ENCODE data around the gene LRP4. TPM values are rescaled to one million over a fixed set of nuclear protein-coding genes. Genes with fewer than 3 reads are reported as not detected.
"Not testable (repeated sequence)": the region's sequence is repeated elsewhere in the genome, so short reads cannot be mapped to it uniquely, and the experiment has no call there.

The LRP4 gene, protein sequence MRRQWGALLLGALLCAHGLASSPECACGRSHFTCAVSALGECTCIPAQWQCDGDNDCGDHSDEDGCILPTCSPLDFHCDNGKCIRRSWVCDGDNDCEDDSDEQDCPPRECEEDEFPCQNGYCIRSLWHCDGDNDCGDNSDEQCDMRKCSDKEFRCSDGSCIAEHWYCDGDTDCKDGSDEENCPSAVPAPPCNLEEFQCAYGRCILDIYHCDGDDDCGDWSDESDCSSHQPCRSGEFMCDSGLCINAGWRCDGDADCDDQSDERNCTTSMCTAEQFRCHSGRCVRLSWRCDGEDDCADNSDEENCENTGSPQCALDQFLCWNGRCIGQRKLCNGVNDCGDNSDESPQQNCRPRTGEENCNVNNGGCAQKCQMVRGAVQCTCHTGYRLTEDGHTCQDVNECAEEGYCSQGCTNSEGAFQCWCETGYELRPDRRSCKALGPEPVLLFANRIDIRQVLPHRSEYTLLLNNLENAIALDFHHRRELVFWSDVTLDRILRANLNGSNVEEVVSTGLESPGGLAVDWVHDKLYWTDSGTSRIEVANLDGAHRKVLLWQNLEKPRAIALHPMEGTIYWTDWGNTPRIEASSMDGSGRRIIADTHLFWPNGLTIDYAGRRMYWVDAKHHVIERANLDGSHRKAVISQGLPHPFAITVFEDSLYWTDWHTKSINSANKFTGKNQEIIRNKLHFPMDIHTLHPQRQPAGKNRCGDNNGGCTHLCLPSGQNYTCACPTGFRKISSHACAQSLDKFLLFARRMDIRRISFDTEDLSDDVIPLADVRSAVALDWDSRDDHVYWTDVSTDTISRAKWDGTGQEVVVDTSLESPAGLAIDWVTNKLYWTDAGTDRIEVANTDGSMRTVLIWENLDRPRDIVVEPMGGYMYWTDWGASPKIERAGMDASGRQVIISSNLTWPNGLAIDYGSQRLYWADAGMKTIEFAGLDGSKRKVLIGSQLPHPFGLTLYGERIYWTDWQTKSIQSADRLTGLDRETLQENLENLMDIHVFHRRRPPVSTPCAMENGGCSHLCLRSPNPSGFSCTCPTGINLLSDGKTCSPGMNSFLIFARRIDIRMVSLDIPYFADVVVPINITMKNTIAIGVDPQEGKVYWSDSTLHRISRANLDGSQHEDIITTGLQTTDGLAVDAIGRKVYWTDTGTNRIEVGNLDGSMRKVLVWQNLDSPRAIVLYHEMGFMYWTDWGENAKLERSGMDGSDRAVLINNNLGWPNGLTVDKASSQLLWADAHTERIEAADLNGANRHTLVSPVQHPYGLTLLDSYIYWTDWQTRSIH (N-terminal part only)
- 8.7 and 15.2 TPM in 2 replicates for total RNA-seq (2014; rRNA removed; shearing (Covaris generic); ENCODE audit: low replicate concordance)

DNA sequence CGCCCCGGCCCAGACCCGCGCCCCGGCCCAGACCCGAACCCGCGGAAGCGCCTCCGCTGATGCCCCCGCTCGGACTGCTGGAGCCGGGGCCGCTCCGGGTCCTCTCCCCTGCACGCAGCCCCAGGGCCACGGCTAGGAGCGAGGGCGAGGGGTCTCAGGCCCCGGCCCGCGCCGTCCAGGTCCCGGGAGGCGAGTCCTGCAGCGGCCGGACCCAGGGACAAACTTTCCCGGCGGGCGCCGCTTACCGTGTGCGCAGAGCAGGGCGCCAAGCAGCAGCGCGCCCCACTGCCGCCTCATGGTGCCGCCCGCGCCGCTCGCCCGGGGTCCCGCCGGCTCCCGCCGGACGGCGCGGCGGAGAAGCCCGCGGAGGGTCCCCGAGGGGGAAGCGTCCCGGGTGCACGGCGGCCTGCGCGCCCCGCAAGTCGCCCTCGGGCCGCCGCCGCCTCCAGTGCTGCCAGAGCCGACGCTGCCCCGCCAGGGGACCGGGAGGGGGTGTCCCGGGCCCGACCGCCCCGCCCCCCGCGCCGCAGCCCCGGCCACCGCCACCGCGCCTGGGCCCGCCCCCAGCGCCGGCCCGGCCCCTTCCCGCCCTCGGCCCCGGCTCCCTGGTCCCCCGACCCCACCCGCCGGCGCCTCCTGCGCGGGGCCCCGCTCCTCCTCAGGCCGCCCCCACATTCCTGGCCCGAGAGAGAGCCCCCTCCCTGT lies at the start of gene LRP4:
TSS of gene LRP4 (minus strand) at position 468 of the 705 bp plus-strand sequence. CDS start at position 297, 171 bp downstream.
- in situ Hi-C loops (cut with HindIII; ENCODE audit: low pct_unique_long_range_greater_than_20kb, low sequenced_read_pairs) = no loop called here
- DNase-seq (ENCODE audit: low read depth) = peak; percentile 39

DNA sequence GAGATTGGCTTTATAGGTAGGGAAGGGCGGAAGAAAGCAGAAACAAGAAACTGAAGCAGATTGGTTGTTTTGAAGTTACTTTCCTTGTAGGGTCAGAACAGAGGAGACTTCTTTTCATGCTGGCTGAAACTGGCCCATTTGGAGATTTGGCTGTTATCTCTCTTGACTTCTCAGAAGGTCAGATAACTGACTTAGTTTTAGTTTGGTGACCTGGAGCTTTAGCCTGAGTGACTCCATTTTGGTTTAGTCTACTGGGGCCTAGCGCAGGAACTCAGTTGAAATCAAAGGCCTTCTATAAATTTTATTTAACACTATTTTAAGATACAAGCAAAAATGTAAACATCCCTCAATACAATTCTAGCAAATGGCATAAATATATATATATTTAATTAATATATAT lies 49.6 kb upstream of the LRP4 start:
- no peak for DNase-seq (ENCODE audit: low read depth)
- in situ Hi-C loops (cut with HindIII; ENCODE audit: low pct_unique_long_range_greater_than_20kb, low sequenced_read_pairs) = no loop called here

- in situ Hi-C loops (cut with HindIII; ENCODE audit: low pct_unique_long_range_greater_than_20kb, low sequenced_read_pairs) = no loop called here
- no peak for DNase-seq (ENCODE audit: low read depth)
Measured at GRCh38 chr11:46966773-46967172, 48.4 kb upstream of the LRP4 start.

GRCh38 chr11:46963844-46964243 lies 45.5 kb upstream of the LRP4 start:
- DNase-seq (ENCODE audit: low read depth) = no peak
- in situ Hi-C loops (cut with HindIII; ENCODE audit: low pct_unique_long_range_greater_than_20kb, low sequenced_read_pairs) = no loop called here

DNA sequence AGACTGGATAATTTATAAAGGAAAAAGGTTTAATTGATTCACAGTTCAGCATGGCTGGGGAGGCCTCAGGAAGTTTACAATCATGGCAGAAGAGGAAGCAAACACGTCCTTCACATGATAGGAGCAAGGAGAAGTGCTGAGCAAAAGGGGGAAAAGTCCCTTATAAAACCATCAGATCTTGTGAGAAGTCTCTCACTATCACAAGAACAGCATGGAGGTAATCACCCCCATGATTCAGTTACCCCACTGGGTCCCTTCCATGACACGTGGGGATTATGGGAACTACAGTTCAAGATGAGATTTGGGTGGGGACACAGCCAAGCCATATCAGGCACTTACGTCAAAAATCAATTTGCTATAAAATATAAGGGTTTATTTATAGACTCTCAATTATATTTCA lies 43.5 kb upstream of the LRP4 start:
- DNase-seq (ENCODE audit: low read depth); in situ Hi-C loops (cut with HindIII; ENCODE audit: low pct_unique_long_range_greater_than_20kb, low sequenced_read_pairs): not testable (repeated sequence)

DNA sequence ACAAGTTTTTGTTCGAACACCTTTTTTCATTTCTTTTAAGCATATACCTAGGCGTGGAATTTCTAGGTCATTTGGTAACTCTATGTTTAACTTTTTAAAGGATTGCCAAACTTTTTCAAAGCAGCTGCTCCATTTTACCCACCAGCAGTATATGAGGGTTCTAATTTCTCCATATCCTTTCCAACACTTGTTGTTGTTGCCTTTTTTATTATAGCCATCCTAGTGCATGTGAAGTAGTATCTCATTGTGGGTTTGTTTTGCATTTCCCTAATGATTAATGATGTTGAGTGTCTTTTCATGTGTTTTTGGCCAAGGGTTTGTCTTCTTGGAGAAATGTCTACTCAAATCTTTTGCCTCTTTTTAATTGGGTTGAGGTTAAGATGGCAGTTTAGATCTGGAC lies 42.7 kb upstream of the LRP4 start:
- in situ Hi-C loops (cut with HindIII; ENCODE audit: low pct_unique_long_range_greater_than_20kb, low sequenced_read_pairs) = no loop called here
- DNase-seq (ENCODE audit: low read depth) = no peak

GRCh38 chr11:46958777-46959176 lies 40.4 kb upstream of the LRP4 start:
- DNase-seq (ENCODE audit: low read depth) = no peak
- in situ Hi-C loops (cut with HindIII; ENCODE audit: low pct_unique_long_range_greater_than_20kb, low sequenced_read_pairs) = no loop called here

- no peak for DNase-seq (ENCODE audit: low read depth)
- in situ Hi-C loops (cut with HindIII; ENCODE audit: low pct_unique_long_range_greater_than_20kb, low sequenced_read_pairs) = no loop called here
Measured at GRCh38 chr11:46953093-46953492, 34.7 kb upstream of the LRP4 start.

- no peak for DNase-seq (ENCODE audit: low read depth)
- in situ Hi-C loops (cut with HindIII; ENCODE audit: low pct_unique_long_range_greater_than_20kb, low sequenced_read_pairs) = no loop called here
Measured at GRCh38 chr11:46952553-46952952, 34.2 kb upstream of the LRP4 start.

GRCh38 chr11:46951864-46952263 lies 33.5 kb upstream of the LRP4 start:
- in situ Hi-C loops (cut with HindIII; ENCODE audit: low pct_unique_long_range_greater_than_20kb, low sequenced_read_pairs) = no loop called here

DNA sequence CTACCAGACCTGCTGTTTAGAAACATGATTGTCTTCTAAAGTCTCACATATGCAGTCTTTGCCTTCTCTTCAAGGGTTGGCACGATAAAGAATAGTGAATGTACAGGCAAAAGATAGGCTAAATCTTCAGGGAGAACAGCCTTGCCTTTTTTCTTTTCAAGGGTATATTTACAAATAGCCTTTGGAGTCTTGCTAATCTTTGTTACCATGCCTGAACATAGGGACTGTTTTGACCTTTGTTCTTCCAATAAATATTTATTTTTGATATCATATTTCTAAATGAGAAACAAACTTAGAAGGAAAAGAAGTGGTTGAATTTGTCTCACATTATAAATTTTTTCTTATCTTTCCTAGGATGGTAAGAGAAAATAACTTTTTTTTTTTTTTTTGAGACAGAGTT lies 30.9 kb upstream of the LRP4 start:
- DNase-seq (ENCODE audit: low read depth) = no peak
- in situ Hi-C loops (cut with HindIII; ENCODE audit: low pct_unique_long_range_greater_than_20kb, low sequenced_read_pairs) = no loop called here

More at GRCh38 chr11:46951864-46952263, 33.5 kb upstream of the LRP4 start:
- no peak for DNase-seq (ENCODE audit: low read depth)

- in situ Hi-C loops (cut with HindIII; ENCODE audit: low pct_unique_long_range_greater_than_20kb, low sequenced_read_pairs) = no loop called here
- DNase-seq (ENCODE audit: low read depth) = peak; percentile 69
Measured at GRCh38 chr11:46948378-46949131, 30.2 kb upstream of the LRP4 start.

DNA sequence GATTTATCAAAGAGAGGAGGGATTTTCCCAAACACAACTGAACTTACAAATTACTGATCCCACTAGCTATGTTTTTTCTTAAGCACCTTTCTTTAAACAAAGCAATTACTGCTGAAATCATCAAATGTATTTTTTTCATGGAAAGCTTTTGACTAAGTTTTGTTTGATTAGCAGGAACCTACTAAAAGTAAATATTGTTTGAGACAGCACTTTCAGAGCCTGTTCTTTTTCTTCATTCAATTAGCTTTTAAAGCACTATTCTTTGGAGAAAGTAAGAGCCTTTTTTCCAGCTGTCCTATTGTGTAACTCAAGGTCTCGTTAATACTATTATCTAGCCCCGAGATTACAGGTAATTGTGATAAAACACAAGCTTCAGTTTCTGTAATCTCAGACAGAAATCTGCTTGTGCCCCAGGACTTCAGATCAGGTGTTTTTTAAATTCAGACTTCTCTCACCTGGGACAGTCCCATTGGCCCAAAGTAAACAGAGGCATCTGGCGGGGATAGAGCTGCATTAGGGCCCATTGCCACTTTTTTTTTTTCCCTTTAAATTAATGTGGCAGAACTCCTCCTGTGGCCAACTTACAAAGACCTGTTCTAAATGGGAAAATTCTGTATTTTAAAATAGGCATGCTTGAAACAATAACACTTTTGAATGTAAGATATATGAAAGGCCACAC lies 29.2 kb upstream of the LRP4 start:
- peak; percentile 11 for DNase-seq (ENCODE audit: low read depth)
- in situ Hi-C loops (cut with HindIII; ENCODE audit: low pct_unique_long_range_greater_than_20kb, low sequenced_read_pairs) = no loop called here

DNA sequence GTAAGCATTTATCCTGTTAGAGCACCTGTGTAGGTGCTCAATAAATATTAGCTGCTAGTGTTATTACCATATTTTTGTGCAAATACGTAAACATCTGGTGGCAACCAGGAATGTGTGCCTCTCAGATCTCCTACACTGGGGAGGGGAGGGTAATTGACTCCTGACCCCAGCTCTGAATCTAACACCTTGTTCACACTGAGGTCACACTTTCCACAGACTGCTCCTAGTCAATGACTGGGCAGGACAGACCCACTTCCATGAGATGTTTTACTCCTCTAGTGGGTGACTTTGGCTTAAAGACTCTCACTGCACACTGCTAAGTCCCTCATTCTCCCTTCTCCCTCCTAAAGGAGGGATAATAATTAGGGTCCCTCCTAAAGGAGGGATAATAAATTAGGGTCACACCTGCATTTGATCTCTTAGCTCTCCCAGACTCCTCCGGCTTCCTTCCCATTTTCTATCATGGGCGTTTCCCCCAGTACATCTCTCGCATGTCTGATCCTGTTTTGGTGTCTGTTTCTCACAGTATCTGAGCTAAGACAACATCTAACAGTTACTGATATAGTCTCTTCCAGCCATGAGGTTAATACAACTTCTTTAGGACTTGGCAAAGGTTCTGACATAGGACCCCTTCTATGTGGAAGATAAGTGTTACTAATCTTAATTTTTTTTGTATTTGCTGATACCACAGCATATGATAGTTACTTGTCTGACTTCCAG lies 26.2 kb upstream of the LRP4 start:
- no peak for DNase-seq (ENCODE audit: low read depth)
- in situ Hi-C loops (cut with HindIII; ENCODE audit: low pct_unique_long_range_greater_than_20kb, low sequenced_read_pairs) = no loop called here

GRCh38 chr11:46942172-46942571 lies 23.8 kb upstream of the LRP4 start:
- in situ Hi-C loops (cut with HindIII; ENCODE audit: low pct_unique_long_range_greater_than_20kb, low sequenced_read_pairs) = no loop called here
- no peak for DNase-seq (ENCODE audit: low read depth)

Measured in Caki2 (cell line).